Fibroblast of skin of right biceps (primary cell): ENCODE data around the gene ZSCAN1.

Experiments used
- DNase-seq: peaks from one replicate; pipeline ENCODE4 v3.0.0-alpha.2; 2013

Gene ZSCAN1

GRCh38 chr19:58042495-58043340 is 8.9 kb downstream of the ZSCAN1 start:
- DNase-seq: no peak

GRCh38 chr19:58044391-58044790 is 10.6 kb downstream of the ZSCAN1 start:
- DNase-seq: no peak

GRCh38 chr19:58044886-58045285 is 11.1 kb downstream of the ZSCAN1 start:
- no peak for DNase-seq

GRCh38 chr19:58045411-58046050 is 11.7 kb downstream of the ZSCAN1 start:
- no peak for DNase-seq

GRCh38 chr19:58046856-58047255 is 13.0 kb downstream of the ZSCAN1 start:
- DNase-seq: no peak

- DNase-seq: no peak
Observed at GRCh38 chr19:58047672-58048071, 13.8 kb downstream of the ZSCAN1 start.

- DNase-seq: no peak
Observed at GRCh38 chr19:58052256-58052655, 18.4 kb downstream of the ZSCAN1 start.

GRCh38 chr19:58053480-58054156 is 19.8 kb downstream of the ZSCAN1 start:
- DNase-seq: no peak

GRCh38 chr19:58054901-58055874 is 21.4 kb downstream of the ZSCAN1 start:
- DNase-seq: peak; percentile 6

- no peak for DNase-seq
Observed at GRCh38 chr19:58056261-58056660, 22.4 kb downstream of the ZSCAN1 start.

GRCh38 chr19:58056861-58057260 is 23.0 kb downstream of the ZSCAN1 start:
- no peak for DNase-seq

- no peak for DNase-seq
Observed at GRCh38 chr19:58058467-58058866, 24.6 kb downstream of the ZSCAN1 start.

- peak; percentile 87 for DNase-seq
Observed at GRCh38 chr19:58059003-58059670, 25.3 kb downstream of the ZSCAN1 start, which contains the start of gene ZNF135. ZNF135 (plus strand) TSS chr19:58059282; CDS start chr19:58060003, 721 bp downstream.

- peak; percentile 2 for DNase-seq
Observed at GRCh38 chr19:58059671-58060078, 25.9 kb downstream of the ZSCAN1 start.

- no peak for DNase-seq
Observed at GRCh38 chr19:58060231-58060630, 26.4 kb downstream of the ZSCAN1 start.

- DNase-seq: no peak
Observed at GRCh38 chr19:58063712-58064111, 29.9 kb downstream of the ZSCAN1 start.

GRCh38 chr19:58067240-58067912 is 33.6 kb downstream of the ZSCAN1 start:
- peak; percentile 4 for DNase-seq

- DNase-seq: no peak
Observed at GRCh38 chr19:58079792-58080191, 46.0 kb downstream of the ZSCAN1 start.

GRCh38 chr19:58083021-58083420 is 49.2 kb downstream of the ZSCAN1 start:
- DNase-seq: no peak

- no peak for DNase-seq
Observed at GRCh38 chr19:58084596-58085347, 50.9 kb downstream of the ZSCAN1 start.
